Gastroesophageal sphincter (tissue), 4 donors: Measurements from ENCODE around the gene ETFDH. TPM values are rescaled to one million over a fixed set of nuclear protein-coding genes. Genes with fewer than 3 reads are reported as not detected.

Source experiments
- ATAC-seq: fragments of 150-250 bp; one replicate; pipeline ENCODE4 v1.9.1; 2016; ENCODE audit warnings: mild to moderate bottlenecking, moderate library complexity
- H3K27ac ChIP-seq, 4 donors: fragments of 200-600 bp; sonication (generic) in 3 of 4; 1 replicate in 3 of 4; 2 replicates in 1 of 4; pipeline ENCODE4 v1.5.1; 2016 to 2019
- H3K27me3 ChIP-seq: fragments of 200-600 bp; sonication (generic); one replicate; pipeline ENCODE4 v1.5.1; 2019
- H3K36me3 ChIP-seq, 2 donors: fragments of 200-600 bp; sonication (generic); one replicate each; pipeline ENCODE4 v1.5.1; 2019; ENCODE audit warnings: control low read depth in 1 of 2
- H3K4me1 ChIP-seq, 3 donors: fragments of 200-600 bp; sonication (generic); 1 replicate in 2 of 3; 2 replicates in 1 of 3; pipeline ENCODE4 v1.5.1; 2016 to 2019; ENCODE audit warnings: control low read depth in 2 of 3
- H3K4me3 ChIP-seq, 2 donors: fragments of 200-600 bp; sonication (generic); one replicate each; pipeline ENCODE4 v1.5.1; 2019; ENCODE audit warnings: mild to moderate bottlenecking in 1 of 2, moderate library complexity in 1 of 2
- H3K9me3 ChIP-seq, 3 donors: fragments of 200-600 bp; sonication (generic); one replicate each; pipeline ENCODE4 v1.5.1; 2017 to 2019; ENCODE audit warnings: control low read depth in 2 of 3
- CTCF ChIP-seq, 4 experiments: fragments of 200-600 bp in 2 of 4; fragments of 450-650 bp in 2 of 4; sonication (generic) in 1 of 4; IDR thresholded peaks; one replicate each; pipeline ENCODE4 v1.5.1; 2017 to 2019; ENCODE audit warnings: antibody characterized with exemption in 4 of 4, mild to moderate bottlenecking in 2 of 4, moderate library complexity in 2 of 4
- EP300 ChIP-seq: sonication (generic); formaldehyde crosslinking; IDR thresholded peaks from one replicate; pipeline ENCODE4 v1.6.1; 2017; ENCODE audit warnings: antibody characterized with exemption, mild to moderate bottlenecking
- POLR2A ChIP-seq, 2 donors: fragments of 450-650 bp; IDR thresholded peaks; one replicate each; pipeline ENCODE4 v1.6.1; 2017; ENCODE audit warnings: antibody characterized with exemption in 2 of 2, mild to moderate bottlenecking in 2 of 2, moderate library complexity in 1 of 2
- POLR2AphosphoS5 ChIP-seq: sonication (generic); formaldehyde crosslinking; IDR thresholded peaks from one replicate; pipeline ENCODE4 v1.6.1; 2017; ENCODE audit warnings: antibody characterized with exemption
- WGBS, 2 donors: methylation state at CpG; one replicate each; pipeline ENCODE4 v1.1.5; 2018; ENCODE audit warnings: low coverage in 1 of 2; 5-methylcytosine and 5-hydroxymethylcytosine counted together
- total RNA-seq, 4 donors: library from RNA; depleted of rRNA; stranded (reverse); fragments of >200 nt; gene quantifications; one replicate each; pipeline ENCODE4 v1.1.0, GENCODE V29; 2016

Gene ETFDH
- total RNA-seq, 4 donors from 2014 or later: 32.0 to 46.7 (median 38.9) TPM

- peaks cover 0 to 25% (median 0%) of the 10 kb centered on the region in 3 donors for H3K4me1 ChIP-seq
- no peak overlapping the region for H3K4me3 ChIP-seq
- no peak for ATAC-seq
- no peak overlapping the region for H3K27ac ChIP-seq
- no peaks in the 10 kb centered on the region for H3K9me3 ChIP-seq
- 97 to 100% methylated on average over 1 to 2 of the region's 2 CpGs for WGBS, 2 donors
- no peaks in the 10 kb centered on the region for H3K27me3 ChIP-seq
- no peak for TF ChIP-seq POLR2A (IDR thresholded peaks at IDR 0.05)
- TF ChIP-seq POLR2AphosphoS5: no peak
- TF ChIP-seq EP300: no peak
- no peak for TF ChIP-seq CTCF (IDR thresholded peaks at IDR 0.05)
- peaks cover 0 to 25% of the 10 kb centered on the region in 2 donors for H3K36me3 ChIP-seq
Observed at GRCh38 chr4:158678767-158679166, 6.7 kb downstream of the ETFDH start.

GRCh38 chr4:158681629-158682028 lies 9.5 kb downstream of the ETFDH start:
- ATAC-seq: no peak
- Histone ChIP-seq H3K9me3 (no peaks in the 10 kb centered on the region), H3K36me3 (peaks cover 3 to 52% of the 10 kb centered on the region in 2 donors), H3K27me3 (no peaks in the 10 kb centered on the region), H3K4me3 (no peak overlapping the region), H3K4me1 (peaks cover 0 to 9% (median 0%) of the 10 kb centered on the region in 3 donors), H3K27ac (no peak overlapping the region)
- 50 to 58% methylated on average over 1 of the region's 1 CpG for WGBS, 2 donors
- TF ChIP-seq EP300: no peak
- no peak for TF ChIP-seq POLR2A (IDR thresholded peaks at IDR 0.05)
- no peak for TF ChIP-seq POLR2AphosphoS5
- TF ChIP-seq CTCF (IDR thresholded peaks at IDR 0.05): no peak

GRCh38 chr4:158682066-158682465 lies 10.0 kb downstream of the ETFDH start:
- Histone ChIP-seq H3K9me3 (no peaks in the 10 kb centered on the region), H3K4me3 (no peak overlapping the region), H3K4me1 (peaks cover 0 to 9% (median 0%) of the 10 kb centered on the region in 3 donors), H3K27ac (no peak overlapping the region), H3K36me3 (peaks cover 3 to 56% of the 10 kb centered on the region in 2 donors), H3K27me3 (no peaks in the 10 kb centered on the region)
- ATAC-seq: no peak
- TF ChIP-seq CTCF (IDR thresholded peaks at IDR 0.05): no peak
- TF ChIP-seq POLR2A (IDR thresholded peaks at IDR 0.05): no peak
- no peak for TF ChIP-seq EP300
- TF ChIP-seq POLR2AphosphoS5: no peak
- 21 to 31% methylated on average over 2 of the region's 2 CpGs for WGBS, 2 donors

GRCh38 chr4:158688813-158689212 lies 16.7 kb downstream of the ETFDH start:
- H3K36me3 ChIP-seq: peaks cover 3 to 93% of the 10 kb centered on the region in 2 donors
- no peaks in the 10 kb centered on the region for H3K4me1 ChIP-seq
- TF ChIP-seq EP300 (no peak), POLR2A (IDR thresholded peaks at IDR 0.05) (no peak), POLR2AphosphoS5 (no peak)
- H3K27ac ChIP-seq: no peak overlapping the region
- H3K4me3 ChIP-seq: no peak overlapping the region
- ATAC-seq: no peak
- 80 to 92% methylated on average over 1 of the region's 1 CpG for WGBS, 2 donors
- no peaks in the 10 kb centered on the region for H3K27me3 ChIP-seq
- H3K9me3 ChIP-seq: no peaks in the 10 kb centered on the region

GRCh38 chr4:158704274-158704673 lies 32.2 kb downstream of the ETFDH start:
- no peak for TF ChIP-seq POLR2A (IDR thresholded peaks at IDR 0.05)
- no peak for TF ChIP-seq CTCF (IDR thresholded peaks at IDR 0.05)
- TF ChIP-seq POLR2AphosphoS5: no peak
- no peak for TF ChIP-seq EP300
- Histone ChIP-seq H3K4me3 (no peak overlapping the region), H3K36me3 (peaks cover 0 to 95% of the 10 kb centered on the region in 2 donors), H3K9me3 (no peaks in the 10 kb centered on the region), H3K4me1 (no peaks in the 10 kb centered on the region), H3K27me3 (no peaks in the 10 kb centered on the region), H3K27ac (no peak overlapping the region)
- ATAC-seq: no peak
- WGBS, 2 donors: 88 to 96% methylated on average over 4 of the region's 4 CpGs
